ENCODE measurements around the gene ANKRD34A.
A peak's percentile ranks its signal among the peaks of the same experiment; 100 is the strongest.

DNA sequence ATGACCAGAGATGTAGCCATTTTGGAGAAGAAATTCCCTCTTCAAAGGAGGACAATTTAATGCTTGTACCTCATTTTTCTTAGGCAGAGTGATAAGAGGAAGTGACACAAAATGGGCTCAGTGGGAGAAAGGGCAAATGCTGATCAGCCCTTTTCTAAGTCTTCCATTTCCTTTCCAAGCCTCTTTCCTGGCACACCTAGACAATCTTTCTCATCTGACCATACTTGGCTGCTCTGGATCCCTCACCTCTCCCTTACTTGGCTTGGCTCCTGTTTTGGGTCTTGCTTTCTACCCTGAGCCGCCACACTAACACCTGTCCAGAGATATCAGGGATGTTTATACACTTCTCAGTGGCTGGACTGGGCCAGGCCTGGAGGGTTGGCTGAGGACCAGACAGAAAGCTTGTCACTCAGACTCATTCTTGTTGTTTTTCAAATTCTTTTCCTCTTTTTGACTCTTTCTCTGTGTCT is 18.9 kb upstream of the ANKRD34A start:
- TF ChIP-seq, protein P1, sequence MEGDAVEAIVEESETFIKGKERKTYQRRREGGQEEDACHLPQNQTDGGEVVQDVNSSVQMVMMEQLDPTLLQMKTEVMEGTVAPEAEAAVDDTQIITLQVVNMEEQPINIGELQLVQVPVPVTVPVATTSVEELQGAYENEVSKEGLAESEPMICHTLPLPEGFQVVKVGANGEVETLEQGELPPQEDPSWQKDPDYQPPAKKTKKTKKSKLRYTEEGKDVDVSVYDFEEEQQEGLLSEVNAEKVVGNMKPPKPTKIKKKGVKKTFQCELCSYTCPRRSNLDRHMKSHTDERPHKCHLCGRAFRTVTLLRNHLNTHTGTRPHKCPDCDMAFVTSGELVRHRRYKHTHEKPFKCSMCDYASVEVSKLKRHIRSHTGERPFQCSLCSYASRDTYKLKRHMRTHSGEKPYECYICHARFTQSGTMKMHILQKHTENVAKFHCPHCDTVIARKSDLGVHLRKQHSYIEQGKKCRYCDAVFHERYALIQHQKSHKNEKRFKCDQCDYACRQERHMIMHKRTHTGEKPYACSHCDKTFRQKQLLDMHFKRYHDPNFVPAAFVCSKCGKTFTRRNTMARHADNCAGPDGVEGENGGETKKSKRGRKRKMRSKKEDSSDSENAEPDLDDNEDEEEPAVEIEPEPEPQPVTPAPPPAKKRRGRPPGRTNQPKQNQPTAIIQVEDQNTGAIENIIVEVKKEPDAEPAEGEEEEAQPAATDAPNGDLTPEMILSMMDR (IDR thresholded peaks at IDR 0.05; ENCODE audit: low read depth, low read length, missing input control), result no peak
- TF ChIP-seq SP1 (IDR thresholded peaks at IDR 0.05), result peak; percentile 82
- TF ChIP-seq HNF4G (IDR thresholded peaks at IDR 0.05), result no peak
- peak in 1 of 2 donors; percentile 25 for TF ChIP-seq JUND (IDR thresholded peaks at IDR 0.05)
- no peak for TF ChIP-seq EGR1 (IDR thresholded peaks at IDR 0.05; ENCODE audit: low read depth in 2 of 2)
- peak; percentile 60 for TF ChIP-seq TAF1 (conservative IDR thresholded peaks at IDR 0.05)
- TF ChIP-seq RAD21 (IDR thresholded peaks at IDR 0.05), result peak in 1 of 2 donors; percentile 31
- TF ChIP-seq YY1 (IDR thresholded peaks at IDR 0.05), result peak; percentile 76
- TF ChIP-seq, protein P2, sequence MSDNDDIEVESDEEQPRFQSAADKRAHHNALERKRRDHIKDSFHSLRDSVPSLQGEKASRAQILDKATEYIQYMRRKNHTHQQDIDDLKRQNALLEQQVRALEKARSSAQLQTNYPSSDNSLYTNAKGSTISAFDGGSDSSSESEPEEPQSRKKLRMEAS (IDR thresholded peaks at IDR 0.05), result peak; percentile 37

Measured in liver (tissue), 3 donors.